Lung (tissue), 12 donors: ENCODE results near the gene TFF2. TPM values are rescaled to one million over a fixed set of nuclear protein-coding genes. Genes with fewer than 3 reads are reported as not detected.

Experiments used
- ATAC-seq: fragments of 200-7000 bp; cut with Tn5 transposase; one replicate; pipeline ENCODE4 v1.9.1; 2020; ENCODE audit warnings: moderate number of reproducible peaks; ENCODE audit not compliant: insufficient read depth, low FRiP score
- DNase-seq, 3 donors: peaks; one replicate each; pipeline ENCODE4 v3.0.0-alpha.2; 2013 to 2017
- H3K27ac ChIP-seq, 2 donors: one replicate each; pipeline ENCODE4 v1.5.1; 2013; ENCODE audit warnings: mild to moderate bottlenecking in 2 of 2, moderate library complexity in 2 of 2, control low read depth in 1 of 2, inconsistent platforms in 1 of 2, low read depth in 1 of 2, low read length in 1 of 2
- H3K27me3 ChIP-seq, 3 donors: one replicate each; pipeline ENCODE4 v1.5.1; 2013; ENCODE audit warnings: low read length in 2 of 3; ENCODE audit not compliant: control insufficient read depth in 3 of 3, insufficient read depth in 3 of 3
- H3K36me3 ChIP-seq, 4 donors: one replicate each; pipeline ENCODE4 v1.5.1; 2013; ENCODE audit warnings: low read length in 4 of 4, mild to moderate bottlenecking in 1 of 4, moderate library complexity in 1 of 4; ENCODE audit not compliant: control insufficient read depth in 4 of 4, insufficient read depth in 4 of 4
- H3K4me1 ChIP-seq, 5 donors: one replicate each; pipeline ENCODE4 v1.5.1; 2013; ENCODE audit warnings: low read length in 5 of 5, mild to moderate bottlenecking in 2 of 5, moderate library complexity in 1 of 5; ENCODE audit not compliant: control insufficient read depth in 5 of 5, insufficient read depth in 5 of 5
- H3K4me3 ChIP-seq: one replicate; pipeline ENCODE4 v1.5.1; 2013; ENCODE audit warnings: mild to moderate bottlenecking, control low read depth, moderate library complexity
- H3K9ac ChIP-seq, 2 donors: one replicate each; pipeline ENCODE4 v1.5.1; 2013; ENCODE audit warnings: low read length in 2 of 2, control low read depth in 1 of 2; ENCODE audit not compliant: insufficient read depth in 1 of 2
- H3K9me3 ChIP-seq, 4 donors: one replicate each; pipeline ENCODE4 v1.5.1; 2013; ENCODE audit warnings: low read length in 3 of 4, mild to moderate bottlenecking in 1 of 4, moderate library complexity in 1 of 4; ENCODE audit not compliant: control insufficient read depth in 4 of 4, insufficient read depth in 3 of 4
- WGBS, 2 donors: extraction: QIAGEN DNeasy Blood & Tissue Kit; methylation state at CpG; one replicate each; pipeline ENCODE4 v1.1.7; 2013; 5-methylcytosine and 5-hydroxymethylcytosine counted together
- polyA plus RNA-seq, 2 donors: library from polyadenylated mRNA; stranded (reverse); fragments of 200-250 nt; gene quantifications; one replicate each; pipeline ENCODE4 v1.2.1, GENCODE V29; 2013
- total RNA-seq, 2 donors: library from RNA; depleted of rRNA in 1 of 2; stranded (reverse); fragments of >200 nt in 1 of 2; gene quantifications; one replicate each; pipeline ENCODE4 v1.2.1, GENCODE V29; 2014 to 2021
- TF ChIP-seq, protein P1 (sequence below): IDR thresholded peaks from 2 replicates; pipeline ENCODE4 v1.5.1; 2012; ENCODE audit warnings: mild to moderate bottlenecking; ENCODE audit errors: control extremely low read depth, extremely low read depth
- donor health status: control.
- donor health status: control.
- donor health status: Bipolar disorder and iron deficiency.
- donor health status: healthy.
- donor health status: DM: yes; HTN: yes; CAD: no.

Gene TFF2
- total and polyA plus RNA-seq, 4 donors: not detected

DNA sequence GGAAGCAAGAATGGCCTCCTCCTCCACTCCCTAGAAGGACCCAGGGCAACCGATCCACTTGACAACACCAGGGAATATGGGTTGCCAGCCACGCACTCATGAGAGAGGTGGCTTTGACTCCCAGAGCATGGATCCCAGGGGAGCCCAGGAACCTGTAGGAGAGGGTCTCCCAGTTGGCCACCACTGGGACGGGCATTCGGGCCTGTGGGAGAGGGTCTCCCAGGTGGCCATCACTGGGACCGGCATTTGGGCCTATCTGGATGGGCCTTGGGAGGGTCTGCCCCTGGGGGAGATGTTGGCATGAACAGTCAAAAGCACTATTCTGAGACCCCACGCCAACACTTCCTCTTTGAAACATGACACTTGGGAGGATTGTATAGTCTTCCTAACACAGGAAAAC is 15.0 kb upstream of the TFF2 start:
- no peaks in the 10 kb centered on the region for H3K4me1 ChIP-seq
- no peaks in the 10 kb centered on the region for H3K9me3 ChIP-seq
- ATAC-seq: no peak
- 73 to 83% methylated on average over 6 of the region's 6 CpGs for WGBS, 2 donors
- H3K27me3 ChIP-seq: peaks cover 0 to 5% (median 3%) of the 10 kb centered on the region in 3 donors
- no peak overlapping the region for H3K9ac ChIP-seq
- DNase-seq: no peak
- H3K4me3 ChIP-seq: no peak overlapping the region
- TF ChIP-seq, protein P1, sequence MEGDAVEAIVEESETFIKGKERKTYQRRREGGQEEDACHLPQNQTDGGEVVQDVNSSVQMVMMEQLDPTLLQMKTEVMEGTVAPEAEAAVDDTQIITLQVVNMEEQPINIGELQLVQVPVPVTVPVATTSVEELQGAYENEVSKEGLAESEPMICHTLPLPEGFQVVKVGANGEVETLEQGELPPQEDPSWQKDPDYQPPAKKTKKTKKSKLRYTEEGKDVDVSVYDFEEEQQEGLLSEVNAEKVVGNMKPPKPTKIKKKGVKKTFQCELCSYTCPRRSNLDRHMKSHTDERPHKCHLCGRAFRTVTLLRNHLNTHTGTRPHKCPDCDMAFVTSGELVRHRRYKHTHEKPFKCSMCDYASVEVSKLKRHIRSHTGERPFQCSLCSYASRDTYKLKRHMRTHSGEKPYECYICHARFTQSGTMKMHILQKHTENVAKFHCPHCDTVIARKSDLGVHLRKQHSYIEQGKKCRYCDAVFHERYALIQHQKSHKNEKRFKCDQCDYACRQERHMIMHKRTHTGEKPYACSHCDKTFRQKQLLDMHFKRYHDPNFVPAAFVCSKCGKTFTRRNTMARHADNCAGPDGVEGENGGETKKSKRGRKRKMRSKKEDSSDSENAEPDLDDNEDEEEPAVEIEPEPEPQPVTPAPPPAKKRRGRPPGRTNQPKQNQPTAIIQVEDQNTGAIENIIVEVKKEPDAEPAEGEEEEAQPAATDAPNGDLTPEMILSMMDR: no peak
- H3K36me3 ChIP-seq: no peaks in the 10 kb centered on the region
- H3K27ac ChIP-seq: no peak overlapping the region

DNA sequence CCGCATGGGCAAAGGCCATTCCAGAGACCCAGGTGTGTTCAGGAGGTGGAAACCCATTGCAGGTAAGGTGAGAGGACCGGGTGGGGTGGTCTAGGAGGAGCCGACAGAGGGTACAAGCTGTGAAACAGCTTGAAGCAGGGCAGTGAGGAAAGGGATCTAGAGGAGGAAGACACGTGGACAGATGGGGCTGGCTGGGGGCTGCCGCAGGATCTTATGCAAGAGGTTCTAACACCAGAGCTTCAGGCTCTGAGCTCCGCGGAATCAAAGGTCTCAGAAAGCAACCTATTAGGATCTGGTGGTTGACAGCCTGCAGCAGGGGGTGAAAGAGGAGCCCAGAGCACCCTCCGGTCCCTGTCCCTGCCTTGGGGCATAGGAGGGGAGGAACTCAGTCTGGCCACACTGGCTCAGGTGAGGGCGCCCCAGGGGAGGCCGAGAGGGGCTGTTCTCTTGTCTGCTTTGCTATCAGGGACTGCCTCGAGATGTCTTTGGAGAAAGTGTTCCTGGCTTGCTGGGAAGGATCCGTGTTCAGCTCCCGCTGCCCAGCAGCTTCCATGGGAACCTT is 13.6 kb upstream of the TFF2 start:
- ATAC-seq: no peak
- no peak overlapping the region for H3K4me3 ChIP-seq
- no peak overlapping the region for H3K9ac ChIP-seq
- peaks cover 0 to 5% (median 3%) of the 10 kb centered on the region in 3 donors for H3K27me3 ChIP-seq
- no peak overlapping the region for H3K27ac ChIP-seq
- 53 to 69% methylated on average over 13 of the region's 13 CpGs for WGBS, 2 donors
- TF ChIP-seq, protein P1: no peak
- peaks cover 0 to 5% (median 2%) of the 10 kb centered on the region in 4 donors for H3K9me3 ChIP-seq
- no peak for DNase-seq
- no peaks in the 10 kb centered on the region for H3K36me3 ChIP-seq
- H3K4me1 ChIP-seq: no peaks in the 10 kb centered on the region

DNA sequence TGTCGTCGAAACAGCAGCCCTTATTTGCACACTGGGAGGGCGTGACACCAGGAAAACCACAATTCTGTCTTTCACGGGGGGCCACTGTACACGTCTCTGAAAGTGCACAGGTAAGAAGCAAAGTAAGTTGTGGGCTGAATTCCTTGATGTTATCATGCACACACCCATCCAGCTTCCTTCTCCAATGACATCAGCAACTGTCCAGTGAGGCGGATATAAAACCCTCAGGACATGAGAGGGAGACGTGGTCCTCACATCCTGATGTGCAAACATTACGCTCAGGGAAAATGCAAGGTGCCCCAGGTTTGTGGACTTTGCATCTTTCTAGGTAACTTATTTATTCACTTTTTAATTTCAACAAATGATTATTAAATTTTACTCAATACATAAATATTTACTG is 12.5 kb upstream of the TFF2 start:
- Histone ChIP-seq H3K9ac (no peak overlapping the region), H3K27ac (no peak overlapping the region), H3K9me3 (peaks cover 0 to 7% (median 2%) of the 10 kb centered on the region in 4 donors), H3K4me3 (no peak overlapping the region), H3K27me3 (peaks cover 0 to 5% (median 3%) of the 10 kb centered on the region in 3 donors), H3K4me1 (no peaks in the 10 kb centered on the region), H3K36me3 (no peaks in the 10 kb centered on the region)
- WGBS, 2 donors: 51 to 52% methylated on average over 8 of the region's 8 CpGs
- TF ChIP-seq, protein P1: no peak
- DNase-seq (no peak), ATAC-seq (no peak)

DNA sequence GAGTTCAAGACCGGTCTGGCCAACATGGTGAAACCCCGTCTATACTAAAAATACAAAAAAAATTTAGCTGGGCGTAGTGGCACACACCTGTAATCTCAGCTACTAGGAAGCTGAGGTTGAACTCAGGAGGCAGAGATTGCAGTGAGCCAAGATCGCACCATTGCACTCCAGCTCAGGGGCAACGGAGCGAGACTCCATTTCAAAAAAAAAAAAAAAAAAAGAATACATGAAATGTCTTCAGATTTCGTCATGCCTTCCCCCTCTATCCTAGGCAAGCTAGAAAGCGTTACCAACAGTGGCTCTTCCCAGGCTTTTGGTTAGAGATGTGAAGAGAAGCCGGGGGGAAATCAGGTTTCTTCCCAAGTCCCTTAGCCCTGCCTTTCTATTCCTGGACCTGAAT is 11.9 kb upstream of the TFF2 start:
- WGBS, 2 donors: 72 to 75% methylated on average over 9 of the region's 9 CpGs
- DNase-seq: no peak

More for the DNA sequence above, 11.9 kb upstream of the TFF2 start:
- Histone ChIP-seq H3K4me3 (no peak overlapping the region), H3K27me3 (peaks cover 0 to 5% (median 3%) of the 10 kb centered on the region in 3 donors), H3K36me3 (no peaks in the 10 kb centered on the region), H3K27ac (no peak overlapping the region), H3K9me3 (peaks cover 0 to 7% (median 2%) of the 10 kb centered on the region in 4 donors), H3K9ac (no peak overlapping the region), H3K4me1 (no peaks in the 10 kb centered on the region)
- TF ChIP-seq, protein P1: no peak
- ATAC-seq: no peak
